Naive thymus-derived CD8-positive, alpha-beta T cell (primary cell): ENCODE data around the gene ACVR2A. TPM values are rescaled to one million over a fixed set of nuclear protein-coding genes. Genes with fewer than 3 reads are reported as not detected.

Experiments
- ATAC-seq, 2 donors: fragments of 150-1000 bp; cut with Tn5 transposase in 1 of 2; sonication (Bioruptor Pico), chemical (Tn5 transposase) in 1 of 2; 1 replicate in 1 of 2; 2 replicates in 1 of 2; pipeline ENCODE4 v1.10.0; 2021; ENCODE audit warnings: mild to moderate bottlenecking in 2 of 2, moderate library complexity in 2 of 2
- POLR2A ChIA-PET: fragments of 350-600 bp; sonication (Branson Sonifier 250); formaldehyde crosslinking; loops from one replicate; lab custom pipeline; 2021; ENCODE audit warnings: antibody characterized with exemption; lab: Charles Lee
- DNase-seq, 10 donors: peaks; one replicate each; pipeline versions ENCODE4 v3.0.0 to v3.0.0-alpha.2; 2020 to 2022
- H3K27ac Mint-ChIP-seq, 10 donors: one replicate each; pipeline ENCODE4 v1.8.0; 2020 to 2022; ENCODE audit warnings: mild to moderate bottlenecking in 10 of 10, mixed read lengths in 10 of 10, moderate library complexity in 4 of 10, inconsistent platforms in 1 of 10
- H3K27me3 Mint-ChIP-seq, 5 donors: one replicate each; pipeline ENCODE4 v1.8.0; 2021 to 2022; ENCODE audit warnings: mixed read lengths in 5 of 5
- H3K36me3 Mint-ChIP-seq, 3 donors: one replicate each; pipeline ENCODE4 v1.8.0; 2020 to 2022; ENCODE audit warnings: mixed read lengths in 3 of 3, mild to moderate bottlenecking in 2 of 3, inconsistent platforms in 1 of 3
- H3K4me1 Mint-ChIP-seq, 4 donors: one replicate each; pipeline ENCODE4 v1.8.0; 2021 to 2022; ENCODE audit warnings: mixed read lengths in 4 of 4
- H3K4me3 Mint-ChIP-seq, 10 donors: one replicate each; pipeline ENCODE4 v1.8.0; 2020 to 2022; ENCODE audit warnings: mild to moderate bottlenecking in 10 of 10, mixed read lengths in 10 of 10, moderate library complexity in 6 of 10, inconsistent platforms in 1 of 10
- H3K9me3 Mint-ChIP-seq, 9 donors: one replicate each; pipeline ENCODE4 v1.8.0; 2020 to 2022; ENCODE audit warnings: mixed read lengths in 9 of 9, mild to moderate bottlenecking in 3 of 9, inconsistent platforms in 1 of 9, moderate library complexity in 1 of 9
- polyA plus RNA-seq, 3 donors: library from polyadenylated mRNA; unstranded; fragments of 300-500 nt; fragmentation: Illumina TruSeq; gene quantifications; one replicate each; pipeline ENCODE4 v1.2.3, GENCODE V29; 2021
- total RNA-seq, 8 experiments: library from RNA in 2 of 8; stranded (reverse) in 2 of 8; gene quantifications; one replicate each; pipeline ENCODE4 v1.2.3 and lab custom pipeline; 2021 to 2026

Gene ACVR2A
- total and polyA plus RNA-seq, 5 experiments from 2014 or later: 2.3 to 11.7 (median 3.5) TPM

DNA sequence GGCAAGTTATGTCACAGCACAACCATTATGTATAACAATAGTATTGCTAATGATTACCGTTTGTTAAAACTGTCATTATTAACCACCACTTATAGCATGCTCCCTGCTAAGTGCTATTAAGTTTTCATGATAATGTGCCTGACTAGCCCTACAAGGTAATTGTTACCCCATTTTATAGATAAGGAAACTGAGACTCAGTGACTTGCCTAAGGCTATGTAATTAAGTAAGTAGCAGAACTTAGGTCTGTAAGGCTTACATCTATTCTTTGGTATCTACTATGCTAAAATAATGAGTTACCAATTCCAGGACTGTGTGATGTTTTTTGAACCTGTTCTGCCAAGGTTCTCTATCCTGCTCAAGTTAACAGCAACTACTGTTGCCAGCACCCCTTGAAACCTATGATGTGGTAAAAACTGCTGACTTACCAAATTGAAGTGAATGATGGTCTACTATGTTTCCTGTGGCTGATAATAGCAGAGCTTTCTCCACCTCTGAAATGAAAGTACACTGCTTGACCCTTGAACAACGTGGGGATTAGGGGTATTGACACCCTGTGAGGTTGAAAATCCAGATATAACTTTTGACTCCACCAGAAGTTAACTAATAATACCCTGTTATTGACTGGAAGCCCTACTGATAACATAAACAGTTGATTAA is 18.2 kb downstream of the ACVR2A start:
- POLR2A ChIA-PET: no interaction called here
- DNase-seq (no peak), ATAC-seq (peak; percentile 54 to 63)
- Mint-ChIP-seq H3K4me1 (peaks cover 3 to 31% (median 21%) of the 10 kb centered on the region in 4 donors), H3K27ac (no peak overlapping the region), H3K4me3 (no peak overlapping the region), H3K27me3 (no peaks in the 10 kb centered on the region), H3K9me3 (no peaks in the 10 kb centered on the region), H3K36me3 (no peaks in the 10 kb centered on the region)

DNA sequence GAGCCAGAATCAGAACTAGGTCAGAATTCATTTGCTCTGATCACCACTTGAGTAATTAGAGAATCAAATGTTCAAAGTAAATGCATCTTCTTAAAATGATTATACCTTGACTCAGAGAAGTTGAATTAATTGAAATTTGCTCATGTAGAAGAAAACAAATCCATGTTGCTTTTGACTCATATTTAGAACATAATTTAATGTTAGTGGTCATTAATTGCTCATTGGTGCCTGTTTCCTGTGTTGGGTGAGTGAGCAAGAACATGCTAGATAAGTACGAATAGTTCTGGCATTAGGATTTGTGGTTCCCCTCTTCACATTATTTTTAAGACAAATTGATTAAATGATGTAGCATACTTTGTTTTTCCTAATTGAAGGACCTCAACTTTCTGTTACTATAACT is 19.0 kb downstream of the ACVR2A start:
- no peak for ATAC-seq
- H3K4me1 Mint-ChIP-seq: peaks cover 3 to 31% (median 21%) of the 10 kb centered on the region in 4 donors
- POLR2A ChIA-PET: no interaction called here
- no peaks in the 10 kb centered on the region for H3K9me3 Mint-ChIP-seq
- no peak overlapping the region for H3K4me3 Mint-ChIP-seq
- H3K36me3 Mint-ChIP-seq: no peaks in the 10 kb centered on the region
- no peak overlapping the region for H3K27ac Mint-ChIP-seq
- no peak for DNase-seq
- H3K27me3 Mint-ChIP-seq: no peaks in the 10 kb centered on the region

DNA sequence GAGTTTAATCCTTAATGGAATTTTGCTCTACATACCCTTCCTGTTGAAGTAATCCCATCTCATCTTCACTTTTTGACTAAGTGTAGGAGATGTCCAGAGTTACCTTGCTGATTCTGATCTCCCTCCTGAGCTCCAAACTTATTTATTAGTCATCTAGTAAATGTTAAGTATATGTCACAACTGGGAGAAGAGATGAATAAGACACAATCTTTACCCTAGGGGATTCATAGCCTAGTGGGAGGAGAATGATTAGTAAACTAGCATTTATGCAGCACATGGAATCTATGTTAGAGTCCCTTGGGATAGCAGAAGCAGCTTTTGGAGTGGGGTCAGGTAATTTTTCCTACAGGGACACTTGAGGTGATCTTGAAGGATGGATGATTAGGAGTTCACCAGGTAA is 20.7 kb downstream of the ACVR2A start:
- no peaks in the 10 kb centered on the region for H3K27me3 Mint-ChIP-seq
- H3K4me1 Mint-ChIP-seq: peaks cover 8 to 30% (median 24%) of the 10 kb centered on the region in 4 donors
- no peaks in the 10 kb centered on the region for H3K9me3 Mint-ChIP-seq
- ATAC-seq (no peak), DNase-seq (no peak)
- H3K4me3 Mint-ChIP-seq: no peak overlapping the region
- no peaks in the 10 kb centered on the region for H3K36me3 Mint-ChIP-seq
- no peak overlapping the region for H3K27ac Mint-ChIP-seq
- POLR2A ChIA-PET: no interaction called here

DNA sequence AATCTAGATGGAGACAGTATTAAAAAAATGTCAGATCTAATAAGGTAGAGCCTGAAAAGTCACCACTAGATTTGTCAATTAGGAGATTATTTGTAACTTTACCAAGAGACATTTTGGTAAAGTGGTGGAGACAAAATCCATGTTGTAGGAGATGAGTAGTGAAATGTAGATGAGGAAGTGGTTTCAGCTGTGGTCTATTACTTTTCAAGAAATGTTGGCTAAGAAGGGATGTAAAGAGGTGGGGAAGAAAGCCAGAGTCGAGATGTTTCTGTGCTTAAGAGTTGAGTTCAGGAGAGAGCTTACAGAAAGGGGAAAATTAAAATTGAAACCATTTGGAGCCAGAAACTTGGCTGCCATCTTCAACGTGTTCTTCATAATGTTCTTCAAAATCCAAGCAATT is 22.2 kb downstream of the ACVR2A start:
- Mint-ChIP-seq H3K27ac (no peak overlapping the region), H3K36me3 (peaks cover 0 to 5% (median 4%) of the 10 kb centered on the region in 3 donors), H3K27me3 (peaks cover 0 to 1% (median 0%) of the 10 kb centered on the region in 5 donors), H3K4me1 (peaks cover 7 to 25% (median 20%) of the 10 kb centered on the region in 4 donors), H3K4me3 (no peak overlapping the region), H3K9me3 (no peaks in the 10 kb centered on the region)
- POLR2A ChIA-PET: no interaction called here
- ATAC-seq (no peak), DNase-seq (no peak)

DNA sequence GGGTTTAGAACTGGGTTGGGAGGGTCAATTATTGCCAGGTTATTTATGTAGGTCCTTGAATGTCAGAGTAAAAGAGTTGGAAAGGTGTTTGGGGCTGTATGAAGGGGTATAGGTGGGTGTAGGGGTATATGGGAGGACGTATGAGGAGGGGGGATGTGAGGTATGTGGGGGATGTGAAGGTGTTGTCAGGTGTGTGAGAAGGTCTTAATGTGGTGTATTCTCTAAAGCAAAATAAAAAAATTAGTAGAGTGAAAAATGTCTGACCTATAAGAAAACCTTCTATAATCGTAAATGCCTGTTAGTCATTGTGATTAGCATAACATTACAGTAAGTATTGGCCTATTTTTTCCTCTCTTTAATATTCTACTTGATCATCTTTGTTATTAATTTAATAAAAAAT is 25.1 kb downstream of the ACVR2A start:
- Mint-ChIP-seq H3K4me3 (peak overlapping the region in 1 of 10 donors; percentile 60), H3K9me3 (no peaks in the 10 kb centered on the region), H3K27ac (no peak overlapping the region), H3K27me3 (peaks cover 0 to 1% (median 0%) of the 10 kb centered on the region in 5 donors), H3K4me1 (peaks cover 5 to 21% (median 12%) of the 10 kb centered on the region in 4 donors), H3K36me3 (peaks cover 0 to 6% (median 5%) of the 10 kb centered on the region in 3 donors)
- no peak for ATAC-seq
- DNase-seq: no peak
- POLR2A ChIA-PET: no interaction called here

DNA sequence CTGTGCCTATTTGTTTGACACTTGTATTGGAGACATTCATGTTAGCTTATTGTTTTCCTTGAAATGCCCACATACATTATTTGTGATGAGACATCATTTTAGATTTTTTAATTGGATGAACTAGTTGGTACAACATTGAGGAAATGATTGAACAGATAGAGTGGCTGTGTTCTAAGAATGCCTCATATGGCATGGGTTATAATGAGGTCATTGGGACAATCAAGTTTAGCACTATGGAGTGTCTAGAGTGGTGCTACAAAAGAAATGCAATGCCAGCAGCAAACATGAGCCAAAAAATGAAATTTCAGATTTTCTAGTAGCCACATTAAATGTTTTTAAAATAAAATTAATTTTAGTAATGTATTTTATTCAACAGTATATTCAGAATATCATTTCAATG is 28.1 kb downstream of the ACVR2A start:
- peaks cover 5 to 28% (median 14%) of the 10 kb centered on the region in 4 donors for H3K4me1 Mint-ChIP-seq
- H3K27me3 Mint-ChIP-seq: peaks cover 0 to 1% (median 0%) of the 10 kb centered on the region in 5 donors
- DNase-seq (no peak), ATAC-seq (no peak)
- no peaks in the 10 kb centered on the region for H3K9me3 Mint-ChIP-seq
- peaks cover 0 to 8% (median 5%) of the 10 kb centered on the region in 3 donors for H3K36me3 Mint-ChIP-seq
- no peak overlapping the region for H3K4me3 Mint-ChIP-seq
- H3K27ac Mint-ChIP-seq: no peak overlapping the region
- POLR2A ChIA-PET: no interaction called here

DNA sequence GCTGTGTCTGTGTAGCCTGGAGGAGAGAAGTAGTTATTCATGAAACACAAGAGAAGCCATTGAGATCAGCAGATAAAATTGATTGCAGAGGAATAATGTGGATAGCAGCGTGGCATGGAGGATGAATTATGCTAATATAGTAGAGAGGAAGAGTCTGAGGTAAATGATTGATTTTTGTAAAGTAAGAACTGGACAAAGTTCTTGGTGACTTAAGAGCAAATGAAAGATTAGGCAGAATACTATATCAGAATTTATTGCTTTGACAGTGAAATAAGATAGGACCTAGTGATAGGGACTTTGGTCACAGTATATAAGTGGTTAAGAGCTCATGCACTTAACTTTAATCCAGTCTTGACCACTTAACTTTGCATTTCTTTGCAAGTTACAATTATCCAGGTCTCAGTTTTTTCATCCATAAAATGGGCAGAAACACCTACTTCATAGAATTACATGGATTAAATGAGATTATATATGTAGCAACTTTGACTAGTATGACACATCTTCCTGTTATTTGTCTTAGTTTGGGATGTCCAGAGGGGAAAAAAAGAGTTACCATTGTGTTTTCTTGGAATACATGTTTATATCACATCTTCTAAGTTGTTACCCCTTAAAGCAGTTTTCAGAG is 29.1 kb downstream of the ACVR2A start:
- Mint-ChIP-seq H3K9me3 (no peaks in the 10 kb centered on the region), H3K4me1 (peaks cover 4 to 30% (median 15%) of the 10 kb centered on the region in 4 donors), H3K27me3 (peaks cover 0 to 1% (median 0%) of the 10 kb centered on the region in 5 donors), H3K4me3 (no peak overlapping the region), H3K27ac (no peak overlapping the region), H3K36me3 (peaks cover 0 to 9% (median 5%) of the 10 kb centered on the region in 3 donors)
- DNase-seq (no peak), ATAC-seq (no peak)
- POLR2A ChIA-PET: no interaction called here

DNA sequence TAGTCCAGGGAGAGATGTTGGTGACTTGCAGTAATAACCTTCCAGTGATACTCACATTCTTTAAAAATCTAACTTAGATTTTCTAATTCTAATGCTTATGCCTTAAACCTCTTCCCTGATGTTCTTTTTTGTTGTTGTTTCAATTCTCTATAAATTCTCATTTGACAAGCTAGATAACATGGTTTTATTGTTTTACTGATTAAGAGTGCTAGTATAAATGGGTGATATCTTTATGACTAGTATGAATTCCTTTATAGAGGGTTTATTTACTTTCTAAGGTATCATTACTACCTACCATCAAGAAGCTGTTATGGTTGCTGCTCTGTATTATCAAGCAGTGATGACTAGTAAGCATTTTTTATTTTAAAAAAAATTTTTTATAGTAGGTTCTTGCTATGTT is 35.0 kb downstream of the ACVR2A start:
- Mint-ChIP-seq H3K27ac (no peak overlapping the region), H3K4me3 (no peak overlapping the region), H3K9me3 (no peaks in the 10 kb centered on the region), H3K27me3 (no peaks in the 10 kb centered on the region), H3K36me3 (peaks cover 0 to 5% (median 2%) of the 10 kb centered on the region in 3 donors), H3K4me1 (peaks cover 9 to 34% (median 25%) of the 10 kb centered on the region in 4 donors)
- POLR2A ChIA-PET: interaction anchor here (0.6 kb wide), 1 partner anchor 27 kb away, joined by 3 read pairs; no protein-coding TSS in a partner anchor
- DNase-seq: no peak
- no peak for ATAC-seq

DNA sequence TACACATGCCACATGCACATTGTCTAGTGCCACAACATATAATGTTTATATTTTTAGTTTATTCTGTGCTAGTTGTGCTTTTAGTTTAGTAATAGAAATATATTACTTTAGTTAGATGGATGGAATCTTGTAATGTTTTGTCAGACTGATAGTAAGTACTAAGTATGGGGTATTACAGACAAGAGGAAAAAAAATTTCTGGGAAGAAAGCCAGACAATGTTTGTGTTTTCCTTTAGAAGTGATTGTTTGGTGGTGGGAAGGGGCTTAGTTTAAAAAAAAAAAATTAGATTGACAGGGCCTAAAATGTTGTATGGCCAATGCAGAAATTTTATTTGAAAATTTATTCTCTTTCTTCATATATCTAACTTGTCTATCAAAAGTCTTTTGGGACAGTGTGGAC is 37.8 kb downstream of the ACVR2A start:
- POLR2A ChIA-PET: no interaction called here
- H3K27ac Mint-ChIP-seq: no peak overlapping the region
- H3K36me3 Mint-ChIP-seq: peaks cover 0 to 5% (median 2%) of the 10 kb centered on the region in 3 donors
- no peaks in the 10 kb centered on the region for H3K27me3 Mint-ChIP-seq
- no peak overlapping the region for H3K4me3 Mint-ChIP-seq
- H3K4me1 Mint-ChIP-seq: peaks cover 11 to 37% (median 30%) of the 10 kb centered on the region in 4 donors
- no peaks in the 10 kb centered on the region for H3K9me3 Mint-ChIP-seq
- ATAC-seq: no peak
- no peak for DNase-seq

DNA sequence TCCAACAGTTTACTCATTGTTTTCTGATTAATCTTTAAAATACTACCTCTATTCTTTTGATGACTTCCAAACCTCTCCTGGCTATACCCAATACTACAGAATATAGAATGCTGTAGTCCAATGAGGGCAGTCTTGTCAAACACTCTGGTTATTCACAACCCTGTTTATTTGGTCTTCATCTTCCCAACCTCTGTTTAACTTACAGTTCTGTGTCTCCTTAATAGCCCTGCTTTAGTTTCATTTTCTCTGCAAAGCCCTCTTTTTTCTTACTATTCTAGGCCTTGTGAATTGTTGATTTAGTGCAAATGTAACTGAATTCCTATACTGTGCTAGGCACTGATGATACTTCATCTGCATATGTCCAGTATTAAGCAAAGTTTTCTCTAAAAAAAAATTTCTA is 40.0 kb downstream of the ACVR2A start:
- DNase-seq (no peak), ATAC-seq (no peak)
- peaks cover 9 to 38% (median 27%) of the 10 kb centered on the region in 4 donors for H3K4me1 Mint-ChIP-seq
- peaks cover 0 to 2% (median 0%) of the 10 kb centered on the region in 3 donors for H3K36me3 Mint-ChIP-seq
- peak overlapping the region in 7 of 10 donors; percentile 0 to 48 (median 33) for H3K4me3 Mint-ChIP-seq
- POLR2A ChIA-PET: no interaction called here
- no peaks in the 10 kb centered on the region for H3K9me3 Mint-ChIP-seq
- H3K27me3 Mint-ChIP-seq: no peaks in the 10 kb centered on the region
- peak overlapping the region in 2 of 10 donors; percentile 1 to 38 for H3K27ac Mint-ChIP-seq

DNA sequence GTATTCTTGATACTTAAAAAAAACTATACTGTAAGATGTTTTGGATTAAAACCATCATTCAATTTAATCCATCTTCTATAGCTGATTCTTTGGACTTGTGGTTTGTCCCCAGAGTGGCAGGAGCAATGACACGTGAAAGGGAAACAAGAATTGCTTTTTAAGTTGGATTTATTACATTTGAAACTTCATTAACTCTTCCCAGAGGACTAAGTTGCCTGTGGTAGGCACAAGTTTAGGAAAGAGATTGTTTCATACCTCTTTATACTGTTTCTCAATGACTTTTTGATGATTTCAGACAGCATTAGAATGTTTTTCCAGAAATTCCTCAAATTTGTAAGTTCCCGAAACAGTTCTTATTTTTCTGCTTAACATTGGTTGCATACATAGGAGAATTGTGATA is 41.3 kb downstream of the ACVR2A start:
- no peak overlapping the region for H3K4me3 Mint-ChIP-seq
- ATAC-seq (no peak), DNase-seq (no peak)
- peaks cover 6 to 30% (median 22%) of the 10 kb centered on the region in 4 donors for H3K4me1 Mint-ChIP-seq
- H3K27ac Mint-ChIP-seq: no peak overlapping the region
- POLR2A ChIA-PET: no interaction called here
- no peaks in the 10 kb centered on the region for H3K36me3 Mint-ChIP-seq
- no peaks in the 10 kb centered on the region for H3K9me3 Mint-ChIP-seq
- H3K27me3 Mint-ChIP-seq: no peaks in the 10 kb centered on the region

DNA sequence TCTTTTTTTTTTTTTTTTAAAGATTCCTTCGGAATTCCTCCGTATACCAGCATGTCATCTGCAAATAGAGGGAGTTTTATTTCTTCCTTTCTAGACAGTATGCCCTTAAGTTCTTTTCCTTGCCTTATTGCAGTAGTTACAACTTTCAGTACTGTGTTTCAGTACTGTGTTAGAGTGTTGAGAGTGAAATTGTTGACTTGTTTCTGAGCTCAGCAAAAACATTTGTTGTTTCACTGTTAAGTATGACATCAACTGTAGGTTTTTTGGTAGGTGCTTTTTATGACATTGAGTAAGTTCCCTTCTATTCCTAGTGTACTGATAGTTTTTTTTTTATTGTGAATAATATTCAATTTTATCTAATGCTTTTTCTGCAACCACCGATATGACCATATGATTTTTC is 43.9 kb downstream of the ACVR2A start:
- no peak for DNase-seq
- POLR2A ChIA-PET: no interaction called here
- Mint-ChIP-seq H3K9me3 (no peaks in the 10 kb centered on the region), H3K4me3 (no peak overlapping the region), H3K27me3 (no peaks in the 10 kb centered on the region), H3K4me1 (peaks cover 9 to 33% (median 21%) of the 10 kb centered on the region in 4 donors), H3K36me3 (peaks cover 0 to 2% (median 0%) of the 10 kb centered on the region in 3 donors), H3K27ac (no peak overlapping the region)
- ATAC-seq: no peak

DNA sequence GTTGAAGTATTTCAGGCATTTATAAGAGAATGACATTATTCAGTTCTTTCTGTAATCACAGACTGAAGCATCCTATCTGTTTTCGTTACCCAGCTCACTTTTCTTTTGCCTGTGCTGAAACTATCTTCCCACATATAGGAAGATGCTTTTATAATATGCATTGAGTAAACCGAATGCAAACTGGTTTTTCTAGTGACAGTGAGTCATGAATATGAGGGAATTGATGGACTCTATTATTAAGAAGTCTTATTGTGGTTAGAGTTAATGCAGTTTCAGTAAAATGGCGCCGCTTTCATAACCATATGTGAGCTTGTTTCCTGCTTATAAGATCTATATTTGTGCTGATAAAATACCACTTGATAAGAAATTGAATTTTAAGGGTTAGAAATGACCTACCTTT is 59.2 kb downstream of the ACVR2A start:
- H3K27ac Mint-ChIP-seq: no peak overlapping the region
- H3K4me1 Mint-ChIP-seq: no peaks in the 10 kb centered on the region
- ATAC-seq (no peak), DNase-seq (no peak)
- H3K9me3 Mint-ChIP-seq: no peaks in the 10 kb centered on the region
- H3K4me3 Mint-ChIP-seq: no peak overlapping the region
- no peaks in the 10 kb centered on the region for H3K27me3 Mint-ChIP-seq
- peaks cover 0 to 25% (median 9%) of the 10 kb centered on the region in 3 donors for H3K36me3 Mint-ChIP-seq
- POLR2A ChIA-PET: no interaction called here
